Stimulated activated naive B cell treated with anti-CD40 and anti-IgM and Interleukin-4, amounts not matched to agents 10 μg/mL and 1 μg/mL and 100 μg/mL, for 72 hours (primary cell): Measurements from ENCODE around the gene FBXL15.
"Not testable (repeated sequence)": the region's sequence is repeated elsewhere in the genome, so short reads cannot be mapped to it uniquely, and the experiment has no call there.

Experiments
- ATAC-seq, 2 donors: fragments of 150-1000 bp; cut with Tn5 transposase; replicated peaks; 2 replicates each; pipeline ENCODE4 v1.10.0; 2021; ENCODE audit warnings: moderate library complexity in 1 of 2
- DNase-seq: peaks from one replicate; pipeline ENCODE4 v3.0.0; 2021
- H3K27ac Mint-ChIP-seq: one replicate; pipeline ENCODE4 v1.8.0; 2022; ENCODE audit warnings: mild to moderate bottlenecking, mixed read lengths
- H3K27me3 Mint-ChIP-seq, 2 donors: one replicate each; pipeline ENCODE4 v1.8.0; 2022; ENCODE audit warnings: mixed read lengths in 2 of 2
- H3K36me3 Mint-ChIP-seq, 2 donors: one replicate each; pipeline ENCODE4 v1.8.0; 2022; ENCODE audit warnings: mixed read lengths in 2 of 2, mild to moderate bottlenecking in 1 of 2
- H3K4me1 Mint-ChIP-seq, 2 donors: one replicate each; pipeline ENCODE4 v1.8.0; 2022; ENCODE audit warnings: mixed read lengths in 2 of 2, mild to moderate bottlenecking in 1 of 2
- H3K4me3 Mint-ChIP-seq, 2 donors: one replicate each; pipeline ENCODE4 v1.8.0; 2022; ENCODE audit warnings: mild to moderate bottlenecking in 2 of 2, mixed read lengths in 2 of 2, moderate library complexity in 1 of 2
- H3K9me3 Mint-ChIP-seq, 2 donors: one replicate each; pipeline ENCODE4 v1.8.0; 2022; ENCODE audit warnings: mixed read lengths in 2 of 2, mild to moderate bottlenecking in 1 of 2

Gene FBXL15

GRCh38 chr10:102435529-102436233 lies 15.0 kb downstream of the FBXL15 start:
- Mint-ChIP-seq H3K4me3 (peak overlapping the region; percentile 74 to 82), H3K4me1 (peaks cover 30 to 49% of the 10 kb centered on the region in 2 donors)
- ATAC-seq: peak; percentile 3 to 7

GRCh38 chr10:102436312-102436711 lies 15.7 kb downstream of the FBXL15 start:
- ATAC-seq: no peak
- H3K9me3 Mint-ChIP-seq: no peaks in the 10 kb centered on the region
- no peaks in the 10 kb centered on the region for H3K27me3 Mint-ChIP-seq
- H3K27ac Mint-ChIP-seq: peak overlapping the region; percentile 10
- peak overlapping the region; percentile 74 to 82 for H3K4me3 Mint-ChIP-seq
- peaks cover 30 to 52% of the 10 kb centered on the region in 2 donors for H3K4me1 Mint-ChIP-seq
- peaks cover 4 to 7% of the 10 kb centered on the region in 2 donors for H3K36me3 Mint-ChIP-seq
- no peak for DNase-seq

More at GRCh38 chr10:102435529-102436233, 15.0 kb downstream of the FBXL15 start:
- no peak for DNase-seq
- H3K27me3 Mint-ChIP-seq: no peaks in the 10 kb centered on the region
- peak overlapping the region; percentile 10 for H3K27ac Mint-ChIP-seq
- H3K9me3 Mint-ChIP-seq: no peaks in the 10 kb centered on the region
- H3K36me3 Mint-ChIP-seq: peaks cover 4 to 7% of the 10 kb centered on the region in 2 donors

GRCh38 chr10:102437515-102437914 lies 16.9 kb downstream of the FBXL15 start:
- Mint-ChIP-seq H3K27ac (no peak overlapping the region), H3K4me1 (peaks cover 24 to 45% of the 10 kb centered on the region in 2 donors), H3K36me3 (peaks cover 0 to 3% of the 10 kb centered on the region in 2 donors), H3K9me3 (no peaks in the 10 kb centered on the region), H3K27me3 (no peaks in the 10 kb centered on the region), H3K4me3 (peak overlapping the region; percentile 6 to 25)
- no peak for ATAC-seq
- no peak for DNase-seq

GRCh38 chr10:102438374-102438773 lies 17.7 kb downstream of the FBXL15 start:
- DNase-seq (no peak), ATAC-seq (no peak)
- H3K27ac Mint-ChIP-seq: no peak overlapping the region
- H3K9me3 Mint-ChIP-seq: no peaks in the 10 kb centered on the region
- peaks cover 0 to 3% of the 10 kb centered on the region in 2 donors for H3K36me3 Mint-ChIP-seq
- H3K27me3 Mint-ChIP-seq: no peaks in the 10 kb centered on the region
- H3K4me1 Mint-ChIP-seq: peaks cover 21 to 40% of the 10 kb centered on the region in 2 donors
- no peak overlapping the region for H3K4me3 Mint-ChIP-seq

- Mint-ChIP-seq H3K4me3 (no peak overlapping the region), H3K27me3 (no peaks in the 10 kb centered on the region), H3K9me3 (no peaks in the 10 kb centered on the region), H3K27ac (no peak overlapping the region), H3K36me3 (no peaks in the 10 kb centered on the region), H3K4me1 (peaks cover 10 to 15% of the 10 kb centered on the region in 2 donors)
- DNase-seq: no peak
- ATAC-seq: no peak
Observed at GRCh38 chr10:102444851-102445250, 24.2 kb downstream of the FBXL15 start.

GRCh38 chr10:102449321-102450123 lies 28.9 kb downstream of the FBXL15 start:
- H3K27ac Mint-ChIP-seq: peak overlapping the region; percentile 96

GRCh38 chr10:102450124-102450373 lies 29.4 kb downstream of the FBXL15 start:
- H3K27ac Mint-ChIP-seq: peak overlapping the region; percentile 96
- no peaks in the 10 kb centered on the region for H3K27me3 Mint-ChIP-seq
- H3K4me3 Mint-ChIP-seq: peak overlapping the region; percentile 93 to 96
- peaks cover 5 to 17% of the 10 kb centered on the region in 2 donors for H3K36me3 Mint-ChIP-seq
- ATAC-seq (no peak), DNase-seq (no peak)
- peaks cover 20 to 32% of the 10 kb centered on the region in 2 donors for H3K4me1 Mint-ChIP-seq
- no peaks in the 10 kb centered on the region for H3K9me3 Mint-ChIP-seq

More at GRCh38 chr10:102449321-102450123, 28.9 kb downstream of the FBXL15 start:
- H3K4me3 Mint-ChIP-seq: peak overlapping the region; percentile 93 to 96
- H3K4me1 Mint-ChIP-seq: peaks cover 20 to 32% of the 10 kb centered on the region in 2 donors
- H3K9me3 Mint-ChIP-seq: no peaks in the 10 kb centered on the region
- peak; percentile 74 to 75 for ATAC-seq
- DNase-seq: peak; percentile 79
- H3K36me3 Mint-ChIP-seq: peaks cover 5 to 17% of the 10 kb centered on the region in 2 donors
- no peaks in the 10 kb centered on the region for H3K27me3 Mint-ChIP-seq

- DNase-seq: peak; percentile 89
Observed at GRCh38 chr10:102450374-102451104, 29.9 kb downstream of the FBXL15 start.

GRCh38 chr10:102451105-102451969 lies 30.7 kb downstream of the FBXL15 start, which contains the start of gene C10orf95:
C10orf95 (minus strand) TSS chr10:102451543; CDS start chr10:102451093, 450 bp downstream.
- Mint-ChIP-seq H3K27ac (peak within 1 kb of the TSS; percentile 84), H3K9me3 (no peaks in the 10 kb centered on the region), H3K4me3 (peak within 1 kb of the TSS; percentile 93 to 96), H3K36me3 (peaks cover 7 to 20% of the 10 kb centered on the region in 2 donors), H3K4me1 (peaks cover 16 to 32% of the 10 kb centered on the region in 2 donors), H3K27me3 (no peaks in the 10 kb centered on the region)
- ATAC-seq (no peak), DNase-seq (no peak)

More at GRCh38 chr10:102450374-102451104, 29.9 kb downstream of the FBXL15 start:
- H3K9me3 Mint-ChIP-seq: no peaks in the 10 kb centered on the region
- peak; percentile 85 for ATAC-seq
- no peaks in the 10 kb centered on the region for H3K27me3 Mint-ChIP-seq
- peaks cover 20 to 32% of the 10 kb centered on the region in 2 donors for H3K4me1 Mint-ChIP-seq
- peaks cover 5 to 20% of the 10 kb centered on the region in 2 donors for H3K36me3 Mint-ChIP-seq
- peak overlapping the region; percentile 93 to 96 for H3K4me3 Mint-ChIP-seq
- peak overlapping the region; percentile 96 for H3K27ac Mint-ChIP-seq

- H3K27me3 Mint-ChIP-seq: no peaks in the 10 kb centered on the region
- peaks cover 16 to 32% of the 10 kb centered on the region in 2 donors for H3K4me1 Mint-ChIP-seq
- H3K36me3 Mint-ChIP-seq: peaks cover 7 to 25% of the 10 kb centered on the region in 2 donors
- ATAC-seq (peak in 1 of 2 donors; percentile 3), DNase-seq (peak; percentile 11)
- H3K4me3 Mint-ChIP-seq: peak overlapping the region; percentile 26 to 57
- peak overlapping the region; percentile 84 for H3K27ac Mint-ChIP-seq
- no peaks in the 10 kb centered on the region for H3K9me3 Mint-ChIP-seq
Observed at GRCh38 chr10:102452672-102453340, 32.2 kb downstream of the FBXL15 start.

- Mint-ChIP-seq H3K27ac (peak overlapping the region; percentile 47), H3K36me3 (peaks cover 7 to 25% of the 10 kb centered on the region in 2 donors), H3K9me3 (no peaks in the 10 kb centered on the region), H3K27me3 (no peaks in the 10 kb centered on the region), H3K4me3 (no peak overlapping the region), H3K4me1 (peaks cover 16 to 32% of the 10 kb centered on the region in 2 donors)
- ATAC-seq: no peak
- no peak for DNase-seq
Observed at GRCh38 chr10:102453502-102453901, 32.9 kb downstream of the FBXL15 start.

- Mint-ChIP-seq H3K27ac (peak overlapping the region; percentile 56), H3K4me1 (peaks cover 10 to 23% of the 10 kb centered on the region in 2 donors), H3K36me3 (peaks cover 7 to 25% of the 10 kb centered on the region in 2 donors)
- ATAC-seq, H3K9me3 Mint-ChIP-seq, H3K4me3 Mint-ChIP-seq, H3K27me3 Mint-ChIP-seq, DNase-seq: not testable (repeated sequence)
Observed at GRCh38 chr10:102454662-102455487, 34.2 kb downstream of the FBXL15 start.
